WTC11 (cell line): ENCODE results near the gene ABCC4. TPM values are rescaled to one million over a fixed set of nuclear protein-coding genes. Genes with fewer than 3 reads are reported as not detected.

ENCODE experiments used
- ATAC-seq: fragments of 200-7000 bp; cut with Tn5 transposase; 2 replicates; pipeline ENCODE4 v1.10.0; 2021; ENCODE audit warnings: mild to moderate bottlenecking, moderate library complexity
- CTCF ChIA-PET: fragments of 300-600 bp; sonication (Branson Sonifier 250); formaldehyde crosslinking; loops from one replicate; lab custom pipeline; 2021; ENCODE audit warnings: antibody characterized with exemption; lab: Charles Lee
- POLR2A ChIA-PET: fragments of 350-600 bp; sonication (Branson Sonifier 250); formaldehyde crosslinking; loops from one replicate; lab custom pipeline; 2021; ENCODE audit warnings: antibody characterized with exemption; lab: Charles Lee
- DNase-seq: peaks from one replicate; pipeline ENCODE4 v3.0.0; 2021; ENCODE audit warnings: low spot score
- H3K27ac Mint-ChIP-seq: 2 replicates; pipeline ENCODE4 v1.8.0; 2021; ENCODE audit warnings: mixed read lengths
- H3K27me3 Mint-ChIP-seq: 2 replicates; pipeline ENCODE4 v1.8.0; 2021; ENCODE audit warnings: low read depth, mild to moderate bottlenecking, moderate library complexity, mixed read lengths
- H3K36me3 Mint-ChIP-seq: 2 replicates; pipeline ENCODE4 v1.8.0; 2021; ENCODE audit warnings: mixed read lengths
- H3K4me1 Mint-ChIP-seq: 2 replicates; pipeline ENCODE4 v1.8.0; 2022; ENCODE audit warnings: mixed read lengths
- H3K4me3 Mint-ChIP-seq: 2 replicates; pipeline ENCODE4 v1.8.0; 2021; ENCODE audit warnings: mild to moderate bottlenecking, moderate library complexity, mixed read lengths
- H3K9me3 Mint-ChIP-seq: 2 replicates; pipeline ENCODE4 v1.8.0; 2021; ENCODE audit warnings: mixed read lengths
- ESRRA ChIP-seq: sonication (generic); formaldehyde crosslinking; IDR thresholded peaks from 2 replicates; pipeline ENCODE4 v1.8.1; 2022; ENCODE audit warnings: mild to moderate bottlenecking, missing genetic modification reagents, borderline replicate concordance
- FOXK1 ChIP-seq: sonication (generic); formaldehyde crosslinking; IDR thresholded peaks from 2 replicates; pipeline ENCODE4 v1.8.0; 2022; ENCODE audit warnings: mild to moderate bottlenecking, moderate library complexity, missing genetic modification reagents
- GABPB1 ChIP-seq: sonication (generic); formaldehyde crosslinking; IDR thresholded peaks from 2 replicates; pipeline ENCODE4 v1.8.1; 2023; ENCODE audit warnings: mild to moderate bottlenecking, missing genetic modification reagents
- NR2C2 ChIP-seq: sonication (generic); formaldehyde crosslinking; IDR thresholded peaks from 2 replicates; pipeline ENCODE4 v1.8.0; 2022; ENCODE audit warnings: mild to moderate bottlenecking, missing genetic modification reagents
- OVOL2 ChIP-seq: fragments of 250-450 bp; sonication (Bioruptor Pico); IDR thresholded peaks from 2 replicates; pipeline ENCODE4 v1.9.0; 2021; ENCODE audit warnings: mild to moderate bottlenecking, borderline replicate concordance
- RELA ChIP-seq: sonication (generic); formaldehyde crosslinking; IDR thresholded peaks from 2 replicates; pipeline ENCODE4 v1.8.1; 2022; ENCODE audit warnings: missing genetic modification reagents, mild to moderate bottlenecking, borderline replicate concordance
- SMAD4 ChIP-seq: sonication (generic); formaldehyde crosslinking; IDR thresholded peaks from 2 replicates; pipeline ENCODE4 v1.8.0; 2022; ENCODE audit warnings: mild to moderate bottlenecking, missing genetic modification reagents
- TCF7 ChIP-seq: sonication (generic); formaldehyde crosslinking; IDR thresholded peaks from 2 replicates; pipeline ENCODE4 v1.8.0; 2022; ENCODE audit warnings: mild to moderate bottlenecking, low read depth, missing genetic modification reagents, moderate library complexity
- TEAD1 ChIP-seq: sonication (generic); formaldehyde crosslinking; IDR thresholded peaks from 2 replicates; pipeline ENCODE4 v1.8.0; 2022; ENCODE audit warnings: mild to moderate bottlenecking, missing genetic modification reagents
- ZNF121 ChIP-seq: sonication (generic); formaldehyde crosslinking; IDR thresholded peaks from 2 replicates; pipeline ENCODE4 v1.8.0; 2023; ENCODE audit warnings: missing genetic modification reagents
- ZNF263 ChIP-seq: sonication (generic); formaldehyde crosslinking; IDR thresholded peaks from 2 replicates; pipeline ENCODE4 v1.8.1; 2022; ENCODE audit warnings: low read depth, mild to moderate bottlenecking, moderate library complexity, missing genetic modification reagents
- total RNA-seq: library from RNA; stranded (reverse); gene quantifications from 3 replicates; pipeline ENCODE4 v1.2.3, GENCODE V29; 2021
- TF ChIP-seq, protein P1 (sequence below): sonication (generic); formaldehyde crosslinking; IDR thresholded peaks from 2 replicates; pipeline ENCODE4 v1.8.0; 2023; ENCODE audit warnings: missing genetic modification reagents, mild to moderate bottlenecking, borderline replicate concordance
- TF ChIP-seq, protein P2 (sequence below): sonication (generic); formaldehyde crosslinking; IDR thresholded peaks from 2 replicates; pipeline ENCODE4 v1.8.1; 2023; ENCODE audit warnings: mild to moderate bottlenecking, missing genetic modification reagents
- TF ChIP-seq, protein P3 (sequence below): sonication (generic); formaldehyde crosslinking; IDR thresholded peaks from 2 replicates; pipeline ENCODE4 v1.8.1; 2023; ENCODE audit warnings: mild to moderate bottlenecking, missing genetic modification reagents, borderline replicate concordance
- TF ChIP-seq, protein P4 (sequence below): sonication (generic); formaldehyde crosslinking; conservative IDR thresholded peaks from 2 replicates; pipeline ENCODE4 v1.8.1; 2023; ENCODE audit warnings: mild to moderate bottlenecking, low read depth, missing genetic modification reagents, moderate library complexity

The ABCC4 gene
- total RNA-seq, 1 experiment from 2014 or later = 7.2 TPM

DNA sequence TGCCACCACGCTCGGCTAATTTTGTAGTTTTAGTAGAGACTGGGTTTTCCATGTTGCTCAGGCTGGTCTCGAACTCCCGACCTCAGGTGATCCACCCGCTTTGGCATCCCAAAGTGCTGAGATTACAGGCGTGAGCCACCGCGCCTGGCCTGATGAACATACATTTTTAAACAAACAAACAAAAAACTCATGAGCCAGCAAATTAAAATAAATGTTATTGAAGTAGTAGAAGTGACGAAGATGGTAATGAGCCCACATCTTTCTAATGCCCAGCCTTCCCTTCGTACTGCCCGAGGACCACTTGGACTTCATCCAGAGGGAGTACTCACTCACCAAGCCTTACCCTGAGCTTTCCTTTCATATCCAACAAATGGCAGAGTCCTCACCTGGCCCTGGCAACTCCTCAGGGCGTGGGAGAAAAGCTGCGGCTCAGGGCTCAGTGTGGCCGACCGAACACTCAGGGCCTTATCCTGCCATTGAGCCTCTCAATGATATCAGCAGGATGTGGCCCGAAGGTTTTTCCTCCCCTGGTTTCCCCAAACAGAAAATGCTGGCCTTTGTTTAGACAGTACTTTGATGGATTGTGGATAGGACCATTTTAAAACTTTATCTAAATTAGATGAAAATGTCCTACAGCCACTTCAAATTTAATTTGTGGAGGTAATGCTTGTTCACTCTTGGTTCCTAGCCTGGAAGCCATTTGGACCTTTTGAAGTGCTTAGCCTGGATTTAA is 22.8 kb upstream of the ABCC4 start (continued):
- TF ChIP-seq, protein P1, sequence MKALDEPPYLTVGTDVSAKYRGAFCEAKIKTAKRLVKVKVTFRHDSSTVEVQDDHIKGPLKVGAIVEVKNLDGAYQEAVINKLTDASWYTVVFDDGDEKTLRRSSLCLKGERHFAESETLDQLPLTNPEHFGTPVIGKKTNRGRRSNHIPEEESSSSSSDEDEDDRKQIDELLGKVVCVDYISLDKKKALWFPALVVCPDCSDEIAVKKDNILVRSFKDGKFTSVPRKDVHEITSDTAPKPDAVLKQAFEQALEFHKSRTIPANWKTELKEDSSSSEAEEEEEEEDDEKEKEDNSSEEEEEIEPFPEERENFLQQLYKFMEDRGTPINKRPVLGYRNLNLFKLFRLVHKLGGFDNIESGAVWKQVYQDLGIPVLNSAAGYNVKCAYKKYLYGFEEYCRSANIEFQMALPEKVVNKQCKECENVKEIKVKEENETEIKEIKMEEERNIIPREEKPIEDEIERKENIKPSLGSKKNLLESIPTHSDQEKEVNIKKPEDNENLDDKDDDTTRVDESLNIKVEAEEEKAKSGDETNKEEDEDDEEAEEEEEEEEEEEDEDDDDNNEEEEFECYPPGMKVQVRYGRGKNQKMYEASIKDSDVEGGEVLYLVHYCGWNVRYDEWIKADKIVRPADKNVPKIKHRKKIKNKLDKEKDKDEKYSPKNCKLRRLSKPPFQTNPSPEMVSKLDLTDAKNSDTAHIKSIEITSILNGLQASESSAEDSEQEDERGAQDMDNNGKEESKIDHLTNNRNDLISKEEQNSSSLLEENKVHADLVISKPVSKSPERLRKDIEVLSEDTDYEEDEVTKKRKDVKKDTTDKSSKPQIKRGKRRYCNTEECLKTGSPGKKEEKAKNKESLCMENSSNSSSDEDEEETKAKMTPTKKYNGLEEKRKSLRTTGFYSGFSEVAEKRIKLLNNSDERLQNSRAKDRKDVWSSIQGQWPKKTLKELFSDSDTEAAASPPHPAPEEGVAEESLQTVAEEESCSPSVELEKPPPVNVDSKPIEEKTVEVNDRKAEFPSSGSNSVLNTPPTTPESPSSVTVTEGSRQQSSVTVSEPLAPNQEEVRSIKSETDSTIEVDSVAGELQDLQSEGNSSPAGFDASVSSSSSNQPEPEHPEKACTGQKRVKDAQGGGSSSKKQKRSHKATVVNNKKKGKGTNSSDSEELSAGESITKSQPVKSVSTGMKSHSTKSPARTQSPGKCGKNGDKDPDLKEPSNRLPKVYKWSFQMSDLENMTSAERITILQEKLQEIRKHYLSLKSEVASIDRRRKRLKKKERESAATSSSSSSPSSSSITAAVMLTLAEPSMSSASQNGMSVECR (CRISPR knock-in tag) = no peak
- no peak for TF ChIP-seq SMAD4 (CRISPR knock-in tag)
- TF ChIP-seq, protein P2, sequence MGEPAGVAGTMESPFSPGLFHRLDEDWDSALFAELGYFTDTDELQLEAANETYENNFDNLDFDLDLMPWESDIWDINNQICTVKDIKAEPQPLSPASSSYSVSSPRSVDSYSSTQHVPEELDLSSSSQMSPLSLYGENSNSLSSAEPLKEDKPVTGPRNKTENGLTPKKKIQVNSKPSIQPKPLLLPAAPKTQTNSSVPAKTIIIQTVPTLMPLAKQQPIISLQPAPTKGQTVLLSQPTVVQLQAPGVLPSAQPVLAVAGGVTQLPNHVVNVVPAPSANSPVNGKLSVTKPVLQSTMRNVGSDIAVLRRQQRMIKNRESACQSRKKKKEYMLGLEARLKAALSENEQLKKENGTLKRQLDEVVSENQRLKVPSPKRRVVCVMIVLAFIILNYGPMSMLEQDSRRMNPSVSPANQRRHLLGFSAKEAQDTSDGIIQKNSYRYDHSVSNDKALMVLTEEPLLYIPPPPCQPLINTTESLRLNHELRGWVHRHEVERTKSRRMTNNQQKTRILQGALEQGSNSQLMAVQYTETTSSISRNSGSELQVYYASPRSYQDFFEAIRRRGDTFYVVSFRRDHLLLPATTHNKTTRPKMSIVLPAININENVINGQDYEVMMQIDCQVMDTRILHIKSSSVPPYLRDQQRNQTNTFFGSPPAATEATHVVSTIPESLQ (CRISPR knock-in tag) = no peak
- no peak for TF ChIP-seq NR2C2 (CRISPR knock-in tag)
- TF ChIP-seq RELA (CRISPR knock-in tag) = no peak

DNA sequence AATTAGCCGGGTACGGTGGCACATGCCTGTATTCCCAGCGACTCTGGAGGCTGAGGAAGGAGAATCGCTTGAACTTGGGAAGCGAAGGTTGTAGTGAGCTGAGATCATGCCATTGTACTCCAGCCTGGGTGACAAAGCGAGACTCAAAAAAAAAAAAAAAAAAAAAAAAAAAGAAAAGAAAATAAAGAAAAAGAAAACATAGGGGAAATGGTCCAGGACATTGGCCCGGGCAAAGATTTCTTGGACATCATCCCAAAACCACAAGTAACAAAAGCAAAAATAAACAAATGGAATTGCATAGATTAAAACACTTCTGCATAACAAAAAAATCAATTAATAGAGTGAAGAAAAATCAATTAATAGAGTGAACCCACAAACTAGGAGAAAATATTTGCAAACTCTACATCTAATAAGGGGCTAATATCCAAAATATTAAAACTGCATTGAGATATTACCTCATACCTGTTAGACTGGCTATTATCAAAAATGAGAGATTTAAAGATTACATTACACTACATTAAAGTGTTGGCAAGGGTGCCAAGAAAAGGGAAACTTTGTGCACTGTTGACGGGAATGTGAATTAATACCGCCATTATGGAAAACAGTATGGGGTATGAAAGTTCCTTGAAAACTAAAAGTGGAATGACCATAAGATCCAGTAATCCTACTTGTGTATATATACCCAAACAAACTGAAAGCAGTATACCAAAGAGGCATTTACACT is 18.5 kb upstream of the ABCC4 start:
- no peaks in the 10 kb centered on the region for H3K36me3 Mint-ChIP-seq
- TF ChIP-seq, protein P3, sequence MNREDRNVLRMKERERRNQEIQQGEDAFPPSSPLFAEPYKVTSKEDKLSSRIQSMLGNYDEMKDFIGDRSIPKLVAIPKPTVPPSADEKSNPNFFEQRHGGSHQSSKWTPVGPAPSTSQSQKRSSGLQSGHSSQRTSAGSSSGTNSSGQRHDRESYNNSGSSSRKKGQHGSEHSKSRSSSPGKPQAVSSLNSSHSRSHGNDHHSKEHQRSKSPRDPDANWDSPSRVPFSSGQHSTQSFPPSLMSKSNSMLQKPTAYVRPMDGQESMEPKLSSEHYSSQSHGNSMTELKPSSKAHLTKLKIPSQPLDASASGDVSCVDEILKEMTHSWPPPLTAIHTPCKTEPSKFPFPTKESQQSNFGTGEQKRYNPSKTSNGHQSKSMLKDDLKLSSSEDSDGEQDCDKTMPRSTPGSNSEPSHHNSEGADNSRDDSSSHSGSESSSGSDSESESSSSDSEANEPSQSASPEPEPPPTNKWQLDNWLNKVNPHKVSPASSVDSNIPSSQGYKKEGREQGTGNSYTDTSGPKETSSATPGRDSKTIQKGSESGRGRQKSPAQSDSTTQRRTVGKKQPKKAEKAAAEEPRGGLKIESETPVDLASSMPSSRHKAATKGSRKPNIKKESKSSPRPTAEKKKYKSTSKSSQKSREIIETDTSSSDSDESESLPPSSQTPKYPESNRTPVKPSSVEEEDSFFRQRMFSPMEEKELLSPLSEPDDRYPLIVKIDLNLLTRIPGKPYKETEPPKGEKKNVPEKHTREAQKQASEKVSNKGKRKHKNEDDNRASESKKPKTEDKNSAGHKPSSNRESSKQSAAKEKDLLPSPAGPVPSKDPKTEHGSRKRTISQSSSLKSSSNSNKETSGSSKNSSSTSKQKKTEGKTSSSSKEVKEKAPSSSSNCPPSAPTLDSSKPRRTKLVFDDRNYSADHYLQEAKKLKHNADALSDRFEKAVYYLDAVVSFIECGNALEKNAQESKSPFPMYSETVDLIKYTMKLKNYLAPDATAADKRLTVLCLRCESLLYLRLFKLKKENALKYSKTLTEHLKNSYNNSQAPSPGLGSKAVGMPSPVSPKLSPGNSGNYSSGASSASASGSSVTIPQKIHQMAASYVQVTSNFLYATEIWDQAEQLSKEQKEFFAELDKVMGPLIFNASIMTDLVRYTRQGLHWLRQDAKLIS (CRISPR knock-in tag) = no peak
- TF ChIP-seq FOXK1 (CRISPR knock-in tag) (no peak), TEAD1 (no peak), ZNF263 (no peak), OVOL2 (CRISPR knock-in tag) (no peak), GABPB1 (CRISPR knock-in tag) (no peak), TCF7 (CRISPR knock-in tag) (no peak), ZNF121 (CRISPR knock-in tag) (no peak), ESRRA (CRISPR knock-in tag) (no peak)
- TF ChIP-seq, protein P2 (CRISPR knock-in tag) = no peak
- TF ChIP-seq, protein P4, sequence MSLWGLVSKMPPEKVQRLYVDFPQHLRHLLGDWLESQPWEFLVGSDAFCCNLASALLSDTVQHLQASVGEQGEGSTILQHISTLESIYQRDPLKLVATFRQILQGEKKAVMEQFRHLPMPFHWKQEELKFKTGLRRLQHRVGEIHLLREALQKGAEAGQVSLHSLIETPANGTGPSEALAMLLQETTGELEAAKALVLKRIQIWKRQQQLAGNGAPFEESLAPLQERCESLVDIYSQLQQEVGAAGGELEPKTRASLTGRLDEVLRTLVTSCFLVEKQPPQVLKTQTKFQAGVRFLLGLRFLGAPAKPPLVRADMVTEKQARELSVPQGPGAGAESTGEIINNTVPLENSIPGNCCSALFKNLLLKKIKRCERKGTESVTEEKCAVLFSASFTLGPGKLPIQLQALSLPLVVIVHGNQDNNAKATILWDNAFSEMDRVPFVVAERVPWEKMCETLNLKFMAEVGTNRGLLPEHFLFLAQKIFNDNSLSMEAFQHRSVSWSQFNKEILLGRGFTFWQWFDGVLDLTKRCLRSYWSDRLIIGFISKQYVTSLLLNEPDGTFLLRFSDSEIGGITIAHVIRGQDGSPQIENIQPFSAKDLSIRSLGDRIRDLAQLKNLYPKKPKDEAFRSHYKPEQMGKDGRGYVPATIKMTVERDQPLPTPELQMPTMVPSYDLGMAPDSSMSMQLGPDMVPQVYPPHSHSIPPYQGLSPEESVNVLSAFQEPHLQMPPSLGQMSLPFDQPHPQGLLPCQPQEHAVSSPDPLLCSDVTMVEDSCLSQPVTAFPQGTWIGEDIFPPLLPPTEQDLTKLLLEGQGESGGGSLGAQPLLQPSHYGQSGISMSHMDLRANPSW (CRISPR knock-in tag) = no peak
- TF ChIP-seq, all 79 proteins: peak for 0
- H3K4me1 Mint-ChIP-seq = no peaks in the 10 kb centered on the region
- POLR2A ChIA-PET = no interaction called here
- no peak overlapping the region for H3K27ac Mint-ChIP-seq
- no peak for ATAC-seq
- H3K4me3 Mint-ChIP-seq = no peak overlapping the region
- CTCF ChIA-PET = no interaction called here
- no peaks in the 10 kb centered on the region for H3K27me3 Mint-ChIP-seq
- no peaks in the 10 kb centered on the region for H3K9me3 Mint-ChIP-seq
- DNase-seq = no peak
